MCF 10A (cell line): ENCODE data around the gene SNU13. TPM values are rescaled to one million over a fixed set of nuclear protein-coding genes. Genes with fewer than 3 reads are reported as not detected.
"Not testable (repeated sequence)": the region's sequence is repeated elsewhere in the genome, so short reads cannot be mapped to it uniquely, and the experiment has no call there.

Experiments
- BruUV-seq: library from RNA; stranded (reverse); fragments of 400-500 nt; replicated peaks from 2 replicates; lab custom pipeline; 2021; lab: Mats Ljungman, UMichigan
- CTCF ChIA-PET: fragments of 300-600 bp; sonication (Branson Sonifier 250); formaldehyde crosslinking; extraction: SDS; loops from one replicate; lab custom pipeline; 2021; ENCODE audit warnings: antibody characterized with exemption, inconsistent platforms; lab: Yijun Ruan, JAX
- POLR2A ChIA-PET: fragments of 300-600, 350-650 bp; sonication (Branson Sonifier 250); formaldehyde crosslinking; extraction: SDS; loops from one replicate; lab custom pipeline; 2020; ENCODE audit warnings: antibody characterized with exemption, inconsistent platforms; lab: Yijun Ruan, JAX
- DNase-seq: peaks from one replicate; pipeline ENCODE4 v3.0.0-alpha.2; 2018; ENCODE audit not compliant: unreplicated experiment
- H3K27ac Mint-ChIP-seq: one replicate; pipeline ENCODE4 v1.8.0; 2022; ENCODE audit warnings: mild to moderate bottlenecking, low read depth, mixed read lengths; ENCODE audit not compliant: unreplicated experiment
- H3K27me3 Mint-ChIP-seq: one replicate; pipeline ENCODE4 v1.8.0; 2022; ENCODE audit warnings: mixed read lengths; ENCODE audit not compliant: insufficient read depth, unreplicated experiment
- H3K36me3 Mint-ChIP-seq: one replicate; pipeline ENCODE4 v1.8.0; 2022; ENCODE audit warnings: mild to moderate bottlenecking, moderate library complexity, mixed read lengths; ENCODE audit not compliant: insufficient read depth, unreplicated experiment
- H3K4me1 Mint-ChIP-seq: one replicate; pipeline ENCODE4 v1.8.0; 2022; ENCODE audit warnings: mixed read lengths; ENCODE audit not compliant: insufficient read depth, unreplicated experiment
- H3K4me3 Mint-ChIP-seq: one replicate; pipeline ENCODE4 v1.8.0; 2022; ENCODE audit warnings: mild to moderate bottlenecking, moderate library complexity, mixed read lengths; ENCODE audit not compliant: unreplicated experiment
- H3K9me3 Mint-ChIP-seq: one replicate; pipeline ENCODE4 v1.8.0; 2022; ENCODE audit warnings: mixed read lengths; ENCODE audit not compliant: unreplicated experiment
- CTCF ChIP-seq: fragments of 200-600 bp; IDR thresholded peaks from one replicate; pipeline ENCODE4 v1.8.0; 2022; ENCODE audit warnings: antibody characterized with exemption, mild to moderate bottlenecking; ENCODE audit not compliant: unreplicated experiment
- intact Hi-C: fragments of 100-400 bp; cut with micrococcal nuclease; formaldehyde crosslinking; loops from 2 replicates; pipeline ENCODE4 v1.14.1; 2022
- total RNA-seq: library from RNA; stranded (reverse); gene quantifications from 2 replicates; pipeline ENCODE4 v1.2.3, GENCODE V29; 2022

Gene SNU13
- total RNA-seq, 1 experiment from 2014 or later: 280 TPM

- CTCF ChIA-PET: interaction anchor here (0.7 to 1.4 kb wide), 5 partner anchors 11 to 860 kb away, joined by 3 to 5 read pairs (median 3); no protein-coding TSS in a partner anchor
- Mint-ChIP-seq H3K36me3 (peaks cover 63% of the 10 kb centered on the region), H3K27ac (no peak overlapping the region), H3K27me3 (no peaks in the 10 kb centered on the region), H3K4me1 (peaks cover 10% of the 10 kb centered on the region), H3K4me3 (no peak overlapping the region), H3K9me3 (no peaks in the 10 kb centered on the region)
- intact Hi-C loops: no loop called here
- BruUV-seq: no TSS peak
- POLR2A ChIA-PET: interaction anchor here (3.5 kb wide), 1 partner anchor 15 kb away, joined by 18 read pairs; the partner anchor contains the start of gene SNU13
- peak; percentile 31 for TF ChIP-seq CTCF
- peak; percentile 43 for DNase-seq
Observed at GRCh38 chr22:41672780-41673509, 15.7 kb downstream of the SNU13 start.

GRCh38 chr22:41672096-41672495 lies 16.6 kb downstream of the SNU13 start:
- CTCF ChIA-PET: interaction anchor here (0.6 to 1.4 kb wide), 4 partner anchors 15 to 86 kb away, joined by 3 to 5 read pairs (median 4); no protein-coding TSS in a partner anchor
- H3K36me3 Mint-ChIP-seq: peaks cover 55% of the 10 kb centered on the region
- BruUV-seq, H3K4me1 Mint-ChIP-seq, intact Hi-C loops, H3K27me3 Mint-ChIP-seq, H3K4me3 Mint-ChIP-seq, H3K9me3 Mint-ChIP-seq: not testable (repeated sequence)
- POLR2A ChIA-PET: interaction anchor here (3.5 kb wide), 1 partner anchor 16 kb away, joined by 18 read pairs; the partner anchor contains the start of gene SNU13
- peak overlapping the region; percentile 7 for H3K27ac Mint-ChIP-seq
- peak; percentile 69 for DNase-seq

GRCh38 chr22:41668971-41669911 lies 19.4 kb downstream of the SNU13 start:
- ChIA-PET POLR2A (interaction anchor here (0.7 kb wide), 1 partner anchor 41 kb away, joined by 3 read pairs; no protein-coding TSS in a partner anchor), CTCF (interaction anchor here (1.0 kb wide), 1 partner anchor 8 kb away, joined by 3 read pairs; no protein-coding TSS in a partner anchor)
- peaks cover 54% of the 10 kb centered on the region for H3K36me3 Mint-ChIP-seq
- H3K4me1 Mint-ChIP-seq: peaks cover 5% of the 10 kb centered on the region
- no peaks in the 10 kb centered on the region for H3K9me3 Mint-ChIP-seq
- intact Hi-C loops: no loop called here
- no peak for TF ChIP-seq CTCF
- H3K27me3 Mint-ChIP-seq: no peaks in the 10 kb centered on the region
- no TSS peak for BruUV-seq
- no peak for DNase-seq
- H3K4me3 Mint-ChIP-seq: no peak overlapping the region
- H3K27ac Mint-ChIP-seq: peak overlapping the region; percentile 93

- no peak for TF ChIP-seq CTCF
- intact Hi-C loops: no loop called here
Observed at GRCh38 chr22:41664951-41665350, 23.7 kb downstream of the SNU13 start.

More at GRCh38 chr22:41664951-41665350, 23.7 kb downstream of the SNU13 start:
- POLR2A ChIA-PET: interaction anchor here (1.0 to 4.2 kb wide), 4 partner anchors 16 to 44 kb away, joined by 4 to 36 read pairs (median 6); partner anchors contain the start of genes DESI1, SNU13 and XRCC6
- H3K27ac Mint-ChIP-seq: no peak overlapping the region
- H3K9me3 Mint-ChIP-seq: no peaks in the 10 kb centered on the region
- peaks cover 9% of the 10 kb centered on the region for H3K4me1 Mint-ChIP-seq
- DNase-seq: no peak
- no peaks in the 10 kb centered on the region for H3K27me3 Mint-ChIP-seq
- no TSS peak for BruUV-seq
- H3K4me3 Mint-ChIP-seq: no peak overlapping the region
- CTCF ChIA-PET: interaction anchor here (0.5 to 3.1 kb wide), 6 partner anchors 13 to 1629 kb away, joined by 3 to 14 read pairs (median 3); no protein-coding TSS in a partner anchor
- H3K36me3 Mint-ChIP-seq: peaks cover 77% of the 10 kb centered on the region
